ENCODE measurements around the gene PLCD3. TPM values are rescaled to one million over a fixed set of nuclear protein-coding genes. Genes with fewer than 3 reads are reported as not detected.
A peak's percentile ranks its signal among the peaks of the same experiment; 100 is the strongest.

The PLCD3 gene
- total RNA-seq, 1 experiment from 2014 or later: 55.8 TPM

GRCh38 chr17:45161288-45162024 is 29.1 kb upstream of the PLCD3 start, which contains the start of gene HEXIM2 (continued):
- no peak for TF ChIP-seq ESRRA (CRISPR knock-in tag; IDR thresholded peaks at IDR 0.05; ENCODE audit: borderline replicate concordance)
- TF ChIP-seq ZNF396 (CRISPR knock-in tag; IDR thresholded peaks at IDR 0.05; ENCODE audit: borderline replicate concordance): no peak
- peak; percentile 20; the same call in 1 of the 2 replicates for TF ChIP-seq EMX1 (CRISPR knock-in tag; IDR thresholded peaks at IDR 0.05)
- no peak for TF ChIP-seq ATF1 (CRISPR knock-in tag; IDR thresholded peaks at IDR 0.05)
- no peak; the same call in 1 of the 2 replicates for TF ChIP-seq RORB (CRISPR knock-in tag; IDR thresholded peaks at IDR 0.05)
- TF ChIP-seq NFE2L1 (CRISPR knock-in tag; IDR thresholded peaks at IDR 0.05): 0 out of 2 replicates have a peak, but pooled peaks have one; percentile 47
- TF ChIP-seq OVOL2 (CRISPR knock-in tag; IDR thresholded peaks at IDR 0.05; ENCODE audit: borderline replicate concordance): no peak
- TF ChIP-seq ZBTB21 (CRISPR knock-in tag; IDR thresholded peaks at IDR 0.05; ENCODE audit: borderline replicate concordance): no peak
- no peak for TF ChIP-seq NR3C1 (CRISPR knock-in tag; conservative IDR thresholded peaks at IDR 0.05; ENCODE audit: low read depth)
- TF ChIP-seq ATF2 (CRISPR knock-in tag; IDR thresholded peaks at IDR 0.05; ENCODE audit: borderline replicate concordance, low read depth): no peak; the same call in 1 of the 2 replicates
- TF ChIP-seq E2F1 (CRISPR knock-in tag; IDR thresholded peaks at IDR 0.05): no peak
- TF ChIP-seq TP53 (CRISPR knock-in tag; IDR thresholded peaks at IDR 0.05): no peak
- TF ChIP-seq SP1 (CRISPR knock-in tag; conservative IDR thresholded peaks at IDR 0.05): peak; percentile 98
- TF ChIP-seq PRDM15 (CRISPR knock-in tag; IDR thresholded peaks at IDR 0.05): peak; percentile 36; the same call in 1 of the 2 replicates
- peak; percentile 90 for TF ChIP-seq FOXK1 (CRISPR knock-in tag; IDR thresholded peaks at IDR 0.05)
- no peak for TF ChIP-seq CREB1 (CRISPR knock-in tag; IDR thresholded peaks at IDR 0.05)
- no peak for TF ChIP-seq SMAD3 (CRISPR knock-in tag; IDR thresholded peaks at IDR 0.05; ENCODE audit: borderline replicate concordance)
- peak; percentile 65; the same call in 1 of the 2 replicates for TF ChIP-seq ETV6 (CRISPR knock-in tag; IDR thresholded peaks at IDR 0.05)
- no peak for TF ChIP-seq AFF4 (CRISPR knock-in tag; IDR thresholded peaks at IDR 0.05; ENCODE audit: borderline replicate concordance)
- TF ChIP-seq MLX (CRISPR knock-in tag; IDR thresholded peaks at IDR 0.05): no peak
- no peak for TF ChIP-seq ZMAT4 (CRISPR knock-in tag; IDR thresholded peaks at IDR 0.05)
- TF ChIP-seq ZNF512 (CRISPR knock-in tag; IDR thresholded peaks at IDR 0.05; ENCODE audit: borderline replicate concordance): no peak
- TF ChIP-seq MAX (CRISPR knock-in tag; IDR thresholded peaks at IDR 0.05): peak; percentile 64; the same call in 1 of the 2 replicates
- no peak for TF ChIP-seq ZNF232 (CRISPR knock-in tag; IDR thresholded peaks at IDR 0.05)

All from WTC11 (cell line).